HG02943 (cell line): ENCODE results near the gene TTC34.

ENCODE experiments used
- ATAC-seq: cut with Tn5 transposase; IDR thresholded peaks from one replicate; pipeline ENCODE4 v1.9.1; 2021; ENCODE audit warnings: mild to moderate bottlenecking, low read depth, moderate library complexity; ENCODE audit not compliant: unreplicated experiment

The TTC34 gene

DNA sequence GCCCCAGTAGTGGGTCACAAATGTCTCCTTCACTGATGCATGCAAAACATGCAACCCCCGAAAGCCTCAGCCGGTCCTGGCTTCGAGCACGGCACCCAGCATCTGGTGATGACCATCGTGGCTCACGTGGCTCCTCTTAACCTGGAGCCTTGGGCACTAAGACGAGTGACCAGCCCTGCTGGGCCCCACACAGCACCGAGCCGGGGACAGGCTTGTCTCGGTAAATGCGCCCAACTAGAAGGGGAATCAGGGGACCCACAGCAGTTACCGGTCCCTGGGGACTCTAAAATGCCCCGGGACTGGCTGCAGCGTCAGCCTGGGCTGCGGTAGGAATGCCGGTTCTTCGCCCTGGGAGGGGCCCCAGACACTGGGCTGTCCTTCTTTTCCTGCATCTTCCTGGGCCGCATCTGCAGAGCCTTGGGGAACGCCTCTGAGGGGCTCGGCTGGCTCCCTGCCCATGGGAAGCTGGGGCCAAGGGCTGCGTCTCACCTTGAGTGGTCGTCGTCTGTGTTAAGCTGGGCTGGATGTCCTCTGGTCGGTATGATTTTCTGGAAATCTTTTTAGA is 13.1 kb upstream of the TTC34 start:
- no peak for ATAC-seq

DNA sequence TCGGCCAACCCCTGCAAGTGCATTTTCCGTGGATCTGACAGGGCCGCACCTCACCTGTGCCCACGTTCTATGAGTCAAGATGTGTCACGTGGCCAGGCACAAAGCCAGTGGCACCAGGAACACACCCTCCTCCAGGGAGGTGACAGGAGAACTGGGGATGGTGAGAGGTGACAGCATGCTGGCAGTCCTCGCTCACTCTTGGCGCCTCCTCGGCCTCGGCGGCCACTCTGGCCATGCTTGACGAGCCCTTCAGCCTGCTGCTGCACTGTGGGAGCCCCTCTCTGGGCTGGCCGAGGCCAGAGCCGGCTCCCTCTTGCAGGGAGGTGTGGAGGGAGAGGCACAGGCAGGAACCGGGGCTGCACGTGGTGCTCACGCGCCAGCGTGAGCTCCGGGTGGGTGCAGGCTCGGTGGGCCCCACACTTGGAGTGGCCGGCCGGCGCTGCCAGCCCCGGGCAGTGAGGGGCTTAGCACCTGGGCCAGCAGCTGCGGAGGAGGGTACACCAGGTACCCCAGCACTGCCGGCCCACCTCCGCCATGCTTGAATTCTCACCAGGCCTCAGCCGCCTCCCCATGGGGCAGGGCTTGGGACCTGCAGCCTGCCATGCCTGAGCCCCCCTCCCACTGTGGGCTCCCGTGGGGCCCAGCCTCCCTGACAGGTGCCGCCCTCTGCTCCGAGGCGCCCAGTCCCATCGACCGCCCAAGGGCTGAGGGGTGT is 11.6 kb upstream of the TTC34 start:
- no peak for ATAC-seq

DNA sequence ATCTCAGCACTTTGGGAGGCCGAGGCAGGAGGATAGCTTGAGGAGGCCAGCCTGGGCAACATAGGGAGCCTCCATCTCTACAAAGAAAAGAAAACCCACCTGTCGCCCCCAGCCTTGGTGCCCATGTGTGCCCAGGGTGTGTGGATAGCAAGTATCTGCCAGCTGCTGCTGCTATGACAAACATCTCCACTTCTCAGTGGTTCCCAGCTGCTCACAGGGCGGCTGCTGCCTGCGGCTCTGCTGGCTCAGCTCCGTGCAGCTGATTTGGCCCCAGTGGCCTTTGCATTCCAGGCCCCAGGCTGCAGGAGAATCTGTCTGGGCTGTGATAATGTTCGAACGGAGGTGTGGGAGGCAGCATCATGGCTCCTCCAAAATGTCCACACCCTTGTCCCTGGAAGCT is 10.6 kb upstream of the TTC34 start:
- no peak for ATAC-seq

DNA sequence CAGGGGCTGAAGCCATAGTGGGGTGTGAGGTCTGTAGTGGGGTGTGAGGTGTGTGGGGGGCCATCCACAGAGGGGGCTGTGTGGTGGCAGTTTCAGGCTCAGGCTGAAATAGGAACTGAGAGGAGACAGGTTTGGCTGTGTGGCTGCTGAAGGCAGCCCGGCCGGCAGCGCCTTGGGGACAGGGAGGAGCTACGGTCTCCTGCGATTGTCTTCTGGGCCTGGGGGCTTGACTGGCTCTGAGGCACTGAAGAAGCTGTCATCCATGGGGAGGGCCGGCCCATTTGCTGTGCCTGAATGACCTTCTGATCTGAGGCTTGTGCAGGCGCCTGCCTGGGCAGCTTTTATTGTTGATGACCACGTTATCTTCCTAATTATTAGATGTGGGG is 10.0 kb upstream of the TTC34 start:
- ATAC-seq: no peak

DNA sequence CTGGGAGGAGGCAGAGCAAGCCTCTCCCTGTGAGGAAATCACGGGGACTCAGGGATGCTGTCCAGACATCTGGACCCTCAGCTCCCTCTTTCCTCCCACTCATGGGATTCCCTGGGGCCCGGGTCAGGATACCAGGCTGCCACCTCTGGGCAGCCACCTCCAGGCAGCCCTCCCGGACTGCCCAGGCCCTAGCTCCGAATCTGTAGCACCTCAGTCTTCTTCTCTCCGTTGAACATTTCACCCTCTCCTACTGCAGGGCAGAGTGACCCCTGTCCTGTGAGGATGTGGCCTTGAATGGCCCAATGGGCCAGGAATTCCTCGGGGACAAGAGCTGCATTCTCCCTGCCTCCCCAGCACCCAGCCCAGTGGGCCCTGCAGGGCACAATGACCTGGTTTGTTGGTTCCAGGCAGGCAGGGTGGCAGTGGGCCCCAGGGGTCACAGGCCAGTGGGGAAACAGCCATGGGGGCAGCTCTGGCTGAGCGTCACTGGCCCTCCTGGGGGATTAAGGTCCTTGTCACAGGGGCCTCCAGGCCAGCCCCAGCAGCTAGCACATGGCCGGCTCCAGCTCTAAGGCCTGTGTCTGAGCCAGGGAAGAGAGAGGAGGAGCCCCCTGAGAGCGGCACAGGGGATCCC is 9.5 kb upstream of the TTC34 start:
- no peak for ATAC-seq

DNA sequence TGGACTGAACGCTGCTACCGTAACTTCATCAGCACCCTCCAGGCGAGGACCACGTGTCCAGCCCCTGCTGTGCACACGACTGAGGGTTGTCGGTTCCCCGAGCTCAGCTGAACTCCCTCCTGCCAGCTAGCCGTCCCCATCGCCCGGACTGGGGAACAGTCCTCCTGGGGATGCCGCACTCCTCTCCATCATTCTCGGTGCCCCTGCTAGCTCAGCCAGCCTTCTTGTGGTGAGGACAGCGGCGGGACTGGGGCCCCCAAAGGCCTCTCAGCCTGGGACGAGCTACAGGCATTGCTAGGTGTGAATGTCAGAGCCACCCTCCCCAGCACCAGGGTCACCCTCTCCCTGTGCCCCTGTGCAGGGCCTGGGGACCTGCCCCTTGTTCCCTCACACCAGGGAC is 8.8 kb upstream of the TTC34 start:
- no peak for ATAC-seq

DNA sequence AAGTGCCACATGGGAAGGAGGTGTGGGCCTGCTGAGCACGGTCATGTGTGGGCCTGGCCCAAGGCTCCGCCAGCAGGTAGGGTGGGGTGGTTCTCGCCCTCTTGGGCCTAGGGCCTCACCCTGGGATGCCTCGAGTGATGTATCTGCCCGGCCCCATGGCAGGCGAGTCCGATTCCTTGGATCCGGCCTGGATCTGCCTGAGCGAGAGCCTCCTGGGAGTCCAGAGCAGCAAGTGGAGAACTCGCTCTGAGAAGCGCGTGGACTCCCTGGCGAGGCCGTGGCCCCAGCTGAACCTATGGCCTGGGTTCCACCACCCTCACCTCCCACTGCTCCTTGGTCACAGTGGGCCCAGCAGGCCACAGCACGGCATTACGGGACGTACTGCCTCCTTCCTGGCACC is 8.2 kb upstream of the TTC34 start:
- ATAC-seq: no peak

DNA sequence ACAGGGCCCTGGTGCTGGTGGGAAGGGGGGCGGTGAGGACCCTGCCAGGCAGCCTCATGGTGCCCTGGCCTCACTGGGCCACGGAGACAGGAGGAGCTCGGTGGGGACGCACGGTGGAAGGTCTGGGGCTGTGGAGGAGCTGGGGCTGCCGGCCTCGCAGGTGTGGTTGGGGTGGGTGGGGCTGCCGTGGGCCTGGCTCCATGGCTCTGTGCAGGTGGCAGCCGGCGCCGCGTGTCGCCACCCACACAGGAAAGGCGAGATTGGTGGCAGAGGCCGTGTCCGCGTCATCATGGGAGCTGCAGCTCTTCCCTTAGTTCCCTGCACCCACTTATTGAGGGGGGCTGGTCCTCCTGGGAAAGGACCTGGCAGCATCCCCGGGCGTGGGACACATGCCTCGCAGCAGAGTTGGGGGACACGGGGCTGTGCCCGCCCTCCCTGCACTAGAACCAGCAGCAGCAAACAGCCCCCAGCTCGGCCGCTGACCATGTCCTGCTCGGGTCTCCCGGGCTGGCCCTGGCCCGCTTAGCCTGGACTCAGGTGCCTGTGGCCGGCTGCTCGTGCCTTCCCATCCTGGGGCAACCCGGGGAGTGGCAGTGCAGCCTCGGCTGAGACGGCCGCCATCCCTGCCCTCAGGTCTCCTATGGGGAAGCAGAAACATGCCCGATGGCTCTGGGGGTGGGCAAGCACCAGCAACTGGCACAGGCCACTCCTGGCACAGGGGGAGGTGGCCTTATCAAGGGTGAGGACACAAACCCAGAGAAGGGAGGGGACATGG is 7.5 kb upstream of the TTC34 start:
- ATAC-seq: no peak

DNA sequence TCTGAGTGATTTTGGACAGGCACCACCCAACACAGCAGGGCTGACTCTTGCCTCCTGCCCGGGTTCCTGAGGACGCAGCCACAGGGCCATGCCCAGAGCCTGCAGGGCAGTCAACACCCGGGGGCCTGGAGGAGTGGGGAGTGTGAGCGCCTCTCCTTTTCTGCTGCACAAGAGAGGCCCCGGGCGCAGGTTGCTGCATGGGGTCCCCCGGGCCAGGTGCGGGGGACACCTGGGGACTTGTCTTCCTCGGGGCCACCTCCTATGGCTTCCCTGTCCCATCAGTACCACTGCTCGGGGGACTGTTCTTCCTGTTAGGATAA is 6.9 kb upstream of the TTC34 start:
- ATAC-seq: no peak

DNA sequence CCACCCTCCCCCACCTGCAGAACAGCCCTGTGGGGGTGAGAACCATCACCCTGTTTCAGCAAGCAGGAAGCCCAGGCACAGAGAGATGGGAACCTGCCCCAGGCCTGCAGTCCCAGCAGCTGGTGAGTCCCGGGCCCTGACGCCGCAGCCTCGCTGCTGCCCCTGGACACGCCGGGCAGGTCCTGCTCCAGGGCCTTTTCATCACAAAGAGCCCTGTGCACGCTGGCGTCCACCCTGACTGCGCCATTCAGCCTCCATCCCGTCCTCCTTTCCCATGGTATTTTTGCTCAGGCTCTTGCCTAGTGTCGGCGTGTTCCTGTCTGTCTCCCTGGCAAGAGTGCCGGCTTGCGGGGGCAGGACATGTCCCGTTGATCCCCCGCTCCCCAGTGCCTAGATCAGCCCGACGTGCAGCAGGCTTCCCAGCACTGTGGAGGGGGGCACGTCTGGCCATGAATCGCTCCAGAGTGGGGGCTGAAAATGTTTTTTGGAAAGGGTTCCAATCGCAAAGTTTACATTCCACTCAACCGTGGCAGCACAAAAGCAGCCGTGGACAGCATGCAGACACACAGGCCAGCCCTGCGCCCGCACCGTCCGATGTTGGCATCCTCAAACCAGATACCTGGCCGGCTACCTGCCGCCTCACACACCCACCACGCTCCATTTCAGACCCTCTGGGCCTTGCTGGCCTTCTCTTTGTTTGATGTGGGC is 6.3 kb upstream of the TTC34 start:
- no peak for ATAC-seq

DNA sequence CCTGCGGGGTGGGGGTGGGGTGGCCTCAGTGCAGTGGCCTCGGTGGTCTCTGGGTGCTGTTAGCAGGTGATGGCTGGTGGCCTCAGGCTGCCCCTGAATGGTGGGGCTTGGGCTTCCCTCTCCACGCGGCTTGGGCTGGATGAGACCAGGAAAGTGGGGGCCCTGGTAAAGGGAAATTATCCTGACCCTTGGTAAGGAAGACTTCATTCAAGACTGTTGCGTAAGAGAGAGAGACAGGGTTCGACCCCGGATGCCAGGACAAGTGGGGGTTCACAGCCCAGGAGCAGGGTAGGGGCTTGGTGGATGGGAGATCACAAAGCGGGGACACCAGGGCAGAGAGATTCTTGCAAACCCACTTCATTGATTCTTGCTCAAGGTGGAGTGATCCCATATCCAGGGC is 5.5 kb upstream of the TTC34 start:
- no peak for ATAC-seq

DNA sequence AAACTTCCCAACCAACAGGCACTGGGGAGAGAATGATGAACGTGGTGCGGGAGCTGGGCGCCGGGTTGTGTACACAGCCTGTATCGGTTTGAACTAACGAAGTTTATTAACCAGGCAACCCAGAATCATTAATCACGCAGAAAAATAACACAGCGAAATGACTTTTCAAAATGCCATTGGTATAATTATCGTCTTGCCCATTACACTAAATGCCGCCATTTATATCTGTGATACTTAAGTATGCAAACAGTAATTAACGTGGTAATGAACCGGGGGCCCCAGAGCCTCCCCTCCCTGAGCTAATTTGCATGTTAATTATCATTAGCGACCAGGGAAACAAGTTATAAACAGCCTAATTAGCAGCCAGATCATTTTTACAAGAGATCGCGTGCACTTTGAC is 5.1 kb upstream of the TTC34 start:
- no peak for ATAC-seq

DNA sequence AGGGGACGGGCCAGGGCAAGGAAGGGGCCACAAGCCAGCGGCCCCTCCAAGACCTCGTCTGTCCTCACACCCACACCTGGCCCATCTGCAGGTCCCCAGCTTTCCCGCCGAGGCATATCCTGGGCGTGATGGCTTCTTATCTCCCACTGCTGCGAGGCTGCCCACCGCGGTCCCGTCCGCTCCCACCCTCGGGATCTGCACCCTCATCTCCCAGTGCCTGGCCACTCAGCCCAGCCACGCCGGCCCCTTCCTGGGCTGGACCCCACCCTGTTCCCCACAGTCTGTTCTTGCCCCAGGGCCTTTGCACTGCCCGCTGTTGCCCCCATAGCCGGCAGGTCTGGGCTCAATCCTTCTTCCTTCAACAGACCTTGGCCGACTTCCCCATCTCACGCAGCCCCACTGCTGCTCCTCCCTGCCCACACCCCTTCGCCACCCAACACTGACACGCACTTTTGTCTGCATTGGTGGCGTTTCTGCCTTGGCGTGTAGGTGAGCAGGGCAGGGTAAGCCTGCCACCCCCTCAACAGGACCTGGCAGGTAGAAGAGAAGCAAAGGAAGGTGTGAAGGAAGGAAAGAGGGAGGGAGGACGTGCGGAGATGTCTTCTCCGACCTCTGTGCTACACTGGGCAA is 4.4 kb upstream of the TTC34 start:
- ATAC-seq: no peak

DNA sequence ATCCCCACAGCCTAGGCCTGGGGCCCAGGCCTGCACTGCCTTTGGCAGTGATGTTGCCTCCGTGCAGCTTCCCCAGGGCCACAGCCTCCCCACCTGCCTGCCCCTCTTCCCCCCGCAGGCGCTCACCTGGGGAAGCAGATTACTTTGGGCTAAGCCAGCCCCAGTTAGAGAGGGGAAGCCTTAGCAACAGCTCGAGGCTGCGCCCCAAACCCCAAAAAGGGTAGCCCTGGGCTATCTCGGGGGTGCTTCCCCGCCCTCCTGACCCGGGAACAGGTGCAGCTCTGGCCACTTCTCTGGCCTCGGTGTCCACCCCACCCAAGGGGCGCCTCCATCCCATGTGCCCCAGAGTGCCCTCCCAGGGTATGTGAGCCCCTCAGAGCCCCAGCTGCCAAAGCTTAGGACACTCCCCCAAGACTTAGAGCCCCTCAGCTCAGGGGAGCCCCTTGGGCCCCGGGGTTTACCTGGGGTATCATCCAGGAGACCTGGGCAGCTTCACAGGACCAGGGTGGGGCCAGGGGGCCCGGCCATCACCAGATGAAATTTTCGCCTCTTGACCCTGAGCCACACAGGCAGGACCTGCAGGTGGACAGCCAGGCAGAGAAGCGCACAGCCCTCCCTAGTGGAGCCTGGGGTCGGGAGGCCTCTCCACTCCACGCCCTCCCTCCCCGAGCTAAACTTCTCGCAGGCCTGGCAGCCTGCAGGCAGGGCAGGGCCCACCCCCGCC is 3.3 kb upstream of the TTC34 start:
- no peak for ATAC-seq

DNA sequence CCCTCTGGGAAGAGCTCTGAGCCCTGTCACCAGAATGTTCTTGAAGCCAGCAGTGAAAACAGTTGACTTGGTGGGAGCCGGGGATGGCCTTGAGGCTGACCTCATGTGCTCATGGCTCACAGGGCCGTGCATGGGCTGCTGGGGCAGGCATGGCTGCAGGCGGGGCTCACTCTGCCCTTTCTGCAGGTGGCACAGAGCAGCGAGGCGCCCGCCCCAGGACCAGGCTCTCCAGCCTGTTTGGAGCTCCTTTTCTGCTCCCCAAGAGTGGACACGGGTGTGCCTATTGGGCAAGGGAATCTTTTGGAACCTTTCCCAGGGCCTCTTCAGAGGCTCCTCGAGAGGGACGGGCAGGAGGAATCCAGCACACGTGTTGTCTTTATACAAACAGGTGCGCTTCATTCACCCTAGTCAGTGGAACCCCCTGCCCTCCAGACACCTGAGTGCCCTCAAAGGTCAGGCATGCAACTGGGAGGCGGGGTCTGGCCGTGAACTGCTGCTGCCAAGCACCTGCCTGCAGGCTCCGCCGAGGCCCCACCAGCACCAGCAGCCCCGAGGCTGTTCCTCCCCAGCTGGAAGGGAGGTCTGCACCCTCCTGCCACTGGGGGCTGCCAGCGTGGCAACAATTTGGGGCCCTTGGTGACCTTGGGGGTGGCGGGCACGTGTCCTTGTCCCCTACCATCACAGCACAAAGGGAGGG is 2.6 kb upstream of the TTC34 start:
- no peak for ATAC-seq

DNA sequence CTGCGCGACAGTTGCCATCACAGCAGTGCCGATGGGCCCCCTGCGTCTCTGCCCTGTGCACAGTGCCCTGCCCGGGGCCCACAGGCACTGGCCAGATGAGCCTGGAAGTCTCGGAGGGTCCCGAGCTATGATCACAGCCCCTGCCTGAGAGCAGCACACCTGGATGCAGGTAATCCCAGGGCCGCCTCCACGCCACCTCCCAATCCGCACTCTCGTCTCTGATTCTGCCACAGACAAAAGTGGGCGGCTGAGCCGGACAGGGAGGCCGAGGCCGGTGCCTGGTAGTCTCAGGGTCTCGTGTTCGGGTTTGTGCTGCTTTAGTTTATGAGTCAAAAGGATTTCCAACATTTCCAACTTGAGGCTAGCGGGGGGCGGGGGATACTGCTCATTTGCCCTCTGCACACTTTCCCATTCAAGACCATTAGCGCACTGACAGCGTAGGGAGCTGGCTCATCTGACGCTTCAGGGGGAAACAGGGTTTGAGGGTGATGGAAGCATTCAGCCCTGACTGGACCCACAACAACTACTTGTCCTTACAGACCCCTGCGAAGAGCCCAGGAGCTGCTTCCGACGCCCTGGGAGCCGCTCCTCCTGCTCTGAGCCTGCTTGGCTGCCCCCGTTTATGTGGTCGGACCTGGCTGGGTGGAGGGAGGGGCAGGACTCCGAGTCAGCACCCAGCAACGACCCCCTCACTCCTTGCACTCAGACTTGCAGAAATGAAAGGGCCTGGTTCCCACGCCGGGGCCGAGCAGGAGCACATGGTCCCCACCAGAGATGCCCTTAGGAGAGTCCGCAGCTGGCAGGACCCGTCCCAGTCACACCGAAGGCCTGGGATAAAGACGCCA is 1.8 kb upstream of the TTC34 start:
- ATAC-seq: no peak

DNA sequence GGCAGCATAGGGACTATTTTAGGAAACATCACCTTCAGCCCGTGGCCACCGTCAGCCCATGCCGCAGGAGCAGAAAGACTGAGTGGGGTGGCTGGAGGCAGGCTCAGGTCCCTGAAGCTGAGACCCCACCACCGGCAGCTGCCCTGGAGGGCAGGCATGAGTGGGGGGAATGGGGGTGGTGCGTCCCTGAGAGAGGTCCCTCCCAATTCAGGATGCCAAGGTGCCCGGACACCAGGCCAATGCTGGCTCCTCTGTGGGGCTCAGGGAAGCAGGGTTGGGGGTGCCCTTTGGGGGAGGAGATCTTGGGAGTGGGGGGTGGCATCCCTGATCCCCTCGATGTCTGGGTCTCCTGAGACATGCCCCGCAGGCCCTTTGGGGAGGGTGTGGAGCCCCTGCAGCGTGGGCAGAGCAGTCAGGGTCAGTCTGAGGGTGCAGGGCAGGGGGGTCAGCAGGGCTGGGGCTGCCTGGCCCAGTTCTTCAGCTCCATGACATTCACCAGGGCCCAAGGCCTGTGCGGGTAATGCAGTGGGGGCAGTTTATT is 998 bp upstream of the TTC34 start:
- no peak for ATAC-seq

DNA sequence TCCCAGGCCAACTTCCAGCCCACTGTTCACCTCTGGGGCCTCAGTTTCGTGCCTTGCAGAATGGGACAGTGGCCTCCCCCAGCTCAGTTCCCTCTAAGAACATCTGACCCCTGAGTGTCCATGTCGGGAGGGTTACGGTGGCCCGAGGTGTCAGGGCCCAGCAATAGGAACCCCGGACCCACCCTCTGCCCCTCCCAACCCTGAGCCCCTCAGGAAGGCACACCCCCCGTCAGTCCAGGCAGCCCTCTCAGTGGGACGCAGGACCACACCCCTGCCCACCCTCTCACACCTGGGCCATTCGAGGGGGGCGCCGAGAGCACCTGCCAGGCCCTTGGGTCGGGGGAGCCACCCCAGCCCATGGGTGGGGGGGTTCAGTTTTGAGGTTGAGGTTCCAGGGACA is 447 bp downstream of the TTC34 start:
- ATAC-seq: no peak
